GM04504 (cell line): ENCODE results near the gene FYB2.

ENCODE experiments used
- DNase-seq: peaks from one replicate; pipeline ENCODE4 v3.0.0-alpha.2; 2012; ENCODE audit warnings: low read depth

FYB2 gene

GRCh38 chr1:56819387-56819899 is at the start of gene FYB2:
FYB2 (minus strand) TSS chr1:56819404; CDS start chr1:56819290, 114 bp downstream.
- no peak for DNase-seq

GRCh38 chr1:56868761-56869160 is 49.6 kb upstream of the FYB2 start:
- peak; percentile 6 for DNase-seq

- DNase-seq: no peak
These were observed 48.3 kb upstream of the FYB2 start for GRCh38 chr1:56867491-56867890.

GRCh38 chr1:56866656-56867055 is 47.5 kb upstream of the FYB2 start:
- peak; percentile 70 for DNase-seq

- no peak for DNase-seq
These were observed 45.2 kb upstream of the FYB2 start for GRCh38 chr1:56864430-56864829.

GRCh38 chr1:56863265-56863992 is 44.2 kb upstream of the FYB2 start:
- no peak for DNase-seq

GRCh38 chr1:56859287-56859686 is 40.1 kb upstream of the FYB2 start:
- no peak for DNase-seq

- no peak for DNase-seq
These were observed 37.0 kb upstream of the FYB2 start for GRCh38 chr1:56856186-56856585.

- no peak for DNase-seq
These were observed 36.0 kb upstream of the FYB2 start for GRCh38 chr1:56855190-56855589.

GRCh38 chr1:56854521-56855099 is 35.4 kb upstream of the FYB2 start, which contains the start of gene C8A:
C8A (plus strand) TSS chr1:56854797; CDS start chr1:56854902, 105 bp downstream.
- DNase-seq: no peak

- DNase-seq: no peak
These were observed 33.3 kb upstream of the FYB2 start for GRCh38 chr1:56852476-56852875.

- no peak for DNase-seq
These were observed 31.7 kb upstream of the FYB2 start for GRCh38 chr1:56850922-56851321.

GRCh38 chr1:56850411-56850810 is 31.2 kb upstream of the FYB2 start:
- no peak for DNase-seq

GRCh38 chr1:56849750-56850149 is 30.5 kb upstream of the FYB2 start:
- no peak for DNase-seq

- no peak for DNase-seq
These were observed 26.1 kb upstream of the FYB2 start for GRCh38 chr1:56845343-56845742.

- DNase-seq: no peak
These were observed 25.4 kb upstream of the FYB2 start for GRCh38 chr1:56844545-56845136.

GRCh38 chr1:56843544-56843943 is 24.3 kb upstream of the FYB2 start:
- DNase-seq: no peak

GRCh38 chr1:56838759-56839158 is 19.6 kb upstream of the FYB2 start:
- no peak for DNase-seq

- DNase-seq: no peak
These were observed 18.2 kb upstream of the FYB2 start for GRCh38 chr1:56837244-56837939.

GRCh38 chr1:56836359-56836758 is 17.2 kb upstream of the FYB2 start:
- DNase-seq: no peak

GRCh38 chr1:56835657-56836056 is 16.5 kb upstream of the FYB2 start:
- no peak for DNase-seq

GRCh38 chr1:56834137-56834900 is 15.1 kb upstream of the FYB2 start:
- no peak for DNase-seq
